ENCODE results near the gene FUNDC2.
A peak's percentile ranks its signal among the peaks of the same experiment; 100 is the strongest.
"Not testable (repeated sequence)": the region's sequence is repeated elsewhere in the genome, so short reads cannot be mapped to it uniquely, and the experiment has no call there.

FUNDC2 gene, protein sequence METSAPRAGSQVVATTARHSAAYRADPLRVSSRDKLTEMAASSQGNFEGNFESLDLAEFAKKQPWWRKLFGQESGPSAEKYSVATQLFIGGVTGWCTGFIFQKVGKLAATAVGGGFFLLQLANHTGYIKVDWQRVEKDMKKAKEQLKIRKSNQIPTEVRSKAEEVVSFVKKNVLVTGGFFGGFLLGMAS

DNA sequence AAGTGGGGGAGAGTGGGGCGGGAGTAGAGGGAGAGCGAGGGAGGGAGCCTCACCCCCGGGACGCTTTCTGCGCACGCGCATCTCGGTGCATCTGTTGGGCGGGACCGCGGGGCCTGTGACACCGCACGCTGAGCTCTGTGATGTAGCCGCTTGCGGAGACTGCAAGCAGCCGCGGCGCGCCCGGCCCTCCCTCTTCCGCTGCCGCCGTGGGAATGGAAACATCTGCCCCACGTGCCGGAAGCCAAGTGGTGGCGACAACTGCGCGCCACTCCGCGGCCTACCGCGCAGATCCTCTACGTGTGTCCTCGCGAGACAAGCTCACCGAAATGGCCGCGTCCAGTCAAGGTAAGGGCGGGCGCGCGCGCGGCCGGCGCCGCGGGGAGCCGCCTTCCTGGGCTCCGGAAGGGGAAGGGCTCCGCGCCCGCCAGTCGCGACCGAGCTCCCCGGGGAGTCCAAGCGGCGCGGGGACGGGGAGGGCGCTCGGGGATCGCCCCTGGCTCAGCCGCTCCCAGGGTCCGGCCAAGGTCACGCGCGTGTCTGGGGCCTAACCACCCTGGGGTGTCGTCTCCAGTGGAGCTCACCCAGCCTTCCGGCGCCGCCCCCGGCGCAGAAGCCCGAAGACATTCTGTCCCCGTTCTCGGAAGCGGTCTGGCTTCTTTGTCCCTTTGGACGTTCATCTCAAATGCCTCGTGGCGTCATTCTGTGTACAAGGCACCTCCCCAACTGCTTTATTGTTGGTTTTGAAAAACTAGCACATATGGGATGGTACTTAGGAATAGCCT lies at the start of gene FUNDC2:
TSS of gene FUNDC2 (plus strand) at position 118 of the 782 bp plus-strand sequence. CDS start at position 213, 95 bp downstream.
- peak; percentile 84 for DNase-seq

- no peak for DNase-seq
Observed at GRCh38 chrX:154979629-154980028, 47.0 kb upstream of the FUNDC2 start.

GRCh38 chrX:154980330-154981115 lies 46.1 kb upstream of the FUNDC2 start:
- DNase-seq: peak; percentile 54

DNA sequence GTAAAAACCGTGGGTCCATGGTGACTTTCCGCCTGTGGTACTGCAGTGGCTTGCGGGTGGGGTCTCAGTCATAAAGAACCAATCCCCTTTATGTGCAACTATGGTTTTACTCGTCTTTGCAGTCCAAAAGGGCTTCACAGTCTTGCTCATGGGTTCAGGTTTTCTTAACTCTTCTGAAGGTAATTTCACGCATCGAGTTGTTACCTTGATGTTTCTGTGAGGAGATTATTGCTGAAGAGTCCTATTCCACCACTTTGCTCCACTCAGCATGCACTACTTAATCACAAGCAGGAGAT lies 45.6 kb upstream of the FUNDC2 start:
- no peak for DNase-seq

- DNase-seq: no peak
Observed at GRCh38 chrX:154986826-154987575, 39.6 kb upstream of the FUNDC2 start.

DNA sequence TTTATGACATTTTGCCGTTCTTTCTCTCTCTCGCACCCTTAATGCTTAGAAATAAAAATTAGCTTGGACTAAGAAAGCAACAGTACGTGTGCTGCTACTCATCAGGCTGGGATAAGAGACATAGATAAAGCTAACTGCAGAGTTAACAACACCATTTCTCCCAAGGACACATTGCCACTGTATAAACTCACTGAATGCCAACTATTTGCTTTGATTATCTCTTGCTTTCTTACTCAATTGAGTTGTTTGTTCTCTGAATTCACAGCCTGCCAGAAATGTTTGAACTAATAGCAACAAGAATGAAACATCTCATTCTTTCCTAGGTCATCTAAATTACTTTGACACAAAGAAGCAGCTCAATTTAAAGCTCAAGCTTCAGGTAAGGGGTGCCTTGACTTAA lies 38.7 kb upstream of the FUNDC2 start:
- DNase-seq: no peak

DNA sequence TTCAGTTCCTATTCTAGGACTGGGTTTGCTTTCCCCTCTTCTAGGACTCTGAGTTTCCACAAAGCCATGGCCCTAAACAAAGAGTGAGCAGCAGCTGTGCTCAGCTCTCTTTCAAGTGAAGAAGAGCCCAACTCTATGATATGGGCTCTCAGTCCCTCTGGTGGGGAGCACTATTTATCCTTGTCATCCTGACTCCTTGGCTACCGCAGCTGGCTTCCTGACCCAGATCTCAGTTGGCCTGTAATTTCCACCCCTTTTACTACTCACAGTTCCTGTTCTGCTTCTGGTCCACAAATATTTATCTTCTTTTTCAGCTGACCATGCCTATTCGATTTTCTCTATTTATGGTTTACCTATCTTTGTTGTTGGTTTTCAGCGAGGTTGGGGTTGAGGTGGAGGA lies 37.9 kb upstream of the FUNDC2 start:
- no peak for DNase-seq

GRCh38 chrX:154990496-154990895 lies 36.1 kb upstream of the FUNDC2 start:
- DNase-seq: no peak

- DNase-seq: no peak
Observed at GRCh38 chrX:154991039-154991438, 35.6 kb upstream of the FUNDC2 start.

GRCh38 chrX:154991476-154991875 lies 35.2 kb upstream of the FUNDC2 start:
- DNase-seq: no peak

GRCh38 chrX:154998204-154998880 lies 28.3 kb upstream of the FUNDC2 start:
- DNase-seq: no peak

DNA sequence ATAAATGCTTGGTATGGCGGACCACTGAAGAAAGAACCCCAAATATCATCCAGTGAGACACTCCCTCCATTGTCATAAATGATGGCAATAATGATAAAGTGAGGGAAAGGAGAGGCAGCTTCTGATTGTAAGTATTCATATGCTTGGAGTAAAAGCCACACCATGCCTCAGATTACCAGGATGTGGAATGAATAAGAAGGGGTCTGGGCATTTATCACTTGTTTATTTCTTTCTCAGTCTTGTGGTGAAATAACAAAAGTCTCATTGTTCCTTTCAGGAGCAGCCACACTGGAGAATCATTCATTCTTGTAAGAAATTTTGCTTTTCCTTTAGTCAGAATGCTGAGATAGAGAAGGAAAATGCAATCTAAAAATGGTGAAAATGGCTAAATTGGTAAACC lies 25.8 kb upstream of the FUNDC2 start:
- DNase-seq: no peak

- no peak for DNase-seq
Observed at GRCh38 chrX:155001873-155002272, 24.8 kb upstream of the FUNDC2 start.

- no peak for DNase-seq
Observed at GRCh38 chrX:155005190-155005589, 21.5 kb upstream of the FUNDC2 start.

- not testable (repeated sequence) for DNase-seq
Observed at GRCh38 chrX:155006379-155006778, 20.3 kb upstream of the FUNDC2 start.

GRCh38 chrX:155006913-155007671 lies 19.6 kb upstream of the FUNDC2 start:
- not testable (repeated sequence) for DNase-seq

GRCh38 chrX:155008578-155008977 lies 18.1 kb upstream of the FUNDC2 start:
- DNase-seq: not testable (repeated sequence)

DNA sequence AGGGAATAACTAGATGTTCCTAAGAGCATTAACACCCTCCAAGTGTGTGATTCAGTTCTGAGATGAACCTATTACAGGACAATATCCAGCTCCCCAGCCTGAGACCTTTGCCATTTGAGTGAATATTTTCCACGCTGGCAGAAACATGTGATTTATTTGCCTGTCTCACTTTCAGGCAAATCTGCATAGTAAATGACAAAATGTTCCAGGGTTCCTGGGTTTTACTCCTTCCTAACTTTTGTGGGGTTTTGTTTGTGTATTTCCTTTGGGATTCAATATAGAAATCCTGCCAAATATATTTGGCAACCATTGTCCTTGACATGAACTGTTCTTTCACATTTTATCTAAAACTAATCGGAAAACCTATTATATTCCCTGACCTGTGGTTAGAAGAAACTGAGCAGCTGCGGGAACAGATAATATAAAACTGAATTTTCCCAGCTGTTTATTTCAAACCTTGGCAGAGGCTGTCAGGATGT lies 16.6 kb upstream of the FUNDC2 start:
- no peak for DNase-seq

DNA sequence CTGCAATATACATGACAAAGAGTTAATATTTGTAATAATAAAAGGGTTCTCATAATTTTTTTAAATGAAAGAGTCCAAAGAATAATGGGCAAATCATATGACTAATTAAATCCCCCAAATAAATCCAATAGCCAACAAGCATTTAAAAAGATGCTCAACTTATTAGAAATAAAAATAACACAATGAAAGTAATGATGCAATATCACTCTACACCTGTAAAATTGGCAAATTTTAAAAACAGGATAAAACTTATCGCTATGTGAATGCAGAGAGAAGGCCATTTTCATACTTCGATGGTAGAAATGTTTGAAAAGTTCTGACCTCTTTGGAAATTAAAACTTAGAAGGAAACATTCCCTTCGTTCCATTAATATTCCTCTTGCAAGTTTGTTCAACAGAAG lies 6.1 kb upstream of the FUNDC2 start:
- DNase-seq: no peak

DNA sequence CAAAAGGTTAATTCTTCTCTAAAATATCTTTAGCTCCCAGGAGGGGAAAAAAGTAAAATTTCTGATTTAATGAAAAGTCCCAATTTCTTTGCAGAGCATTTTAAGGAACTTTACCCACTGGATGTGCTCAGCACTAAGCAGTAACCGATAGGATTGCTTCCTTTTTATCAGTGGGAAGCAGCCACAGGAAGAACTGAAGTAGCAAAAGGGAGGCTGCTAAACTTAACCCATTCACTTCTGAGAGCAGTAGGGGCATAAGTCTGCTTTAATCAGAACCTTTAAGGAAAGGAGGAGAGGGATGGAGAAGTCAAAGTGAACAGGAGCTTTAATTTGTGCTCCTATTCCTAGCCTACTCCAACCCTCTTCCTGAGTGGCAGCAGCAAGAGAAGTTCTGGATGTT lies 4.1 kb upstream of the FUNDC2 start, which contains the start of gene F8:
TSS of gene F8 (minus strand) at position 139 of the 400 bp plus-strand sequence. CDS start 171 bp downstream, outside the sequence.
- DNase-seq: no peak

Data from NCI-H1436 treated with DMSO at 0.1 percent for 48 hours (cell line).